Measurements from ENCODE around the gene EFCC1.
A peak's percentile ranks its signal among the peaks of the same experiment; 100 is the strongest.

Gene EFCC1

DNA sequence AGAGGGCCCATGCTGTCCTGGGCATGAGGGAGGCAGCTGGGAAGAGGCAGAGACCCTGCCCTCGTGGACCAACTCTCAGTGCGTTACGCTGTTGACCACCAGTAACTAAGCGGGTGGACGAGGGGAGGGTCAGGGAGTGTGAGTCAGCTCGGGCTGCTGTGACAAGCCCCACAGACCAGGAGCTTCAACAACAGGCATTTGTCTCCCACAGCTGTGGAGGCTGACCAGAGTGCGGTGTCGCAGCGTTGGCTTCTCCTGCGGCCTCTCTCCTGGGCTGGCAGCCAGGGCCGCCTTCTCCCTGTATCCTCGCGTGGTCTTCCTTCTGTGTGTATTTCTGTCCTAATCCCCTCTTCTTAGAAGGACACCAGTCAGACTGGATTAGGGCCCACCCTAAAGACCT, 13.0 kb downstream of the EFCC1 start:
- no peaks in the 10 kb centered on the region for H3K27me3 ChIP-seq (replicated peaks; ENCODE audit: insufficient read depth, low read length)
- no peaks in the 10 kb centered on the region for H3K9me3 ChIP-seq (replicated peaks; ENCODE audit: insufficient read depth, low read length)
- H3K36me3 ChIP-seq (replicated peaks; ENCODE audit: insufficient read depth, low read length), result no peaks in the 10 kb centered on the region
- H3K9ac ChIP-seq (ENCODE audit: low read length), result no peak overlapping the region
- TF ChIP-seq EZH2 (optimal IDR thresholded peaks at IDR 0.05; ENCODE audit: low read depth, low read length) (no peak), EZH2phosphoT487 (IDR thresholded peaks at IDR 0.05; ENCODE audit: low read length) (no peak)
- TF ChIP-seq, protein P1, sequence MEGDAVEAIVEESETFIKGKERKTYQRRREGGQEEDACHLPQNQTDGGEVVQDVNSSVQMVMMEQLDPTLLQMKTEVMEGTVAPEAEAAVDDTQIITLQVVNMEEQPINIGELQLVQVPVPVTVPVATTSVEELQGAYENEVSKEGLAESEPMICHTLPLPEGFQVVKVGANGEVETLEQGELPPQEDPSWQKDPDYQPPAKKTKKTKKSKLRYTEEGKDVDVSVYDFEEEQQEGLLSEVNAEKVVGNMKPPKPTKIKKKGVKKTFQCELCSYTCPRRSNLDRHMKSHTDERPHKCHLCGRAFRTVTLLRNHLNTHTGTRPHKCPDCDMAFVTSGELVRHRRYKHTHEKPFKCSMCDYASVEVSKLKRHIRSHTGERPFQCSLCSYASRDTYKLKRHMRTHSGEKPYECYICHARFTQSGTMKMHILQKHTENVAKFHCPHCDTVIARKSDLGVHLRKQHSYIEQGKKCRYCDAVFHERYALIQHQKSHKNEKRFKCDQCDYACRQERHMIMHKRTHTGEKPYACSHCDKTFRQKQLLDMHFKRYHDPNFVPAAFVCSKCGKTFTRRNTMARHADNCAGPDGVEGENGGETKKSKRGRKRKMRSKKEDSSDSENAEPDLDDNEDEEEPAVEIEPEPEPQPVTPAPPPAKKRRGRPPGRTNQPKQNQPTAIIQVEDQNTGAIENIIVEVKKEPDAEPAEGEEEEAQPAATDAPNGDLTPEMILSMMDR (IDR thresholded peaks at IDR 0.05; ENCODE audit: low read length), result no peak
- H3K9me2 ChIP-seq (replicated peaks; ENCODE audit: insufficient read depth, low read length), result no peaks in the 10 kb centered on the region
- no peak overlapping the region for H2AFZ ChIP-seq (ENCODE audit: low read length)
- no peaks in the 10 kb centered on the region for H4K20me1 ChIP-seq (ENCODE audit: insufficient read depth, low read length)
- no peaks in the 10 kb centered on the region for H3F3A ChIP-seq (ENCODE audit: insufficient read depth, low read length)
- H3K4me3 ChIP-seq (ENCODE audit: low read length), result no peak overlapping the region
- H3K79me2 ChIP-seq (ENCODE audit: low read length), result no peaks in the 10 kb centered on the region
- H3K27ac ChIP-seq (ENCODE audit: low read length), result no peak overlapping the region
- peaks cover 8% of the 10 kb centered on the region for H3K4me1 ChIP-seq (ENCODE audit: low read length)
- no peak for DNase-seq
- H3K4me2 ChIP-seq (ENCODE audit: low read depth, low read length), result no peak overlapping the region

DNA sequence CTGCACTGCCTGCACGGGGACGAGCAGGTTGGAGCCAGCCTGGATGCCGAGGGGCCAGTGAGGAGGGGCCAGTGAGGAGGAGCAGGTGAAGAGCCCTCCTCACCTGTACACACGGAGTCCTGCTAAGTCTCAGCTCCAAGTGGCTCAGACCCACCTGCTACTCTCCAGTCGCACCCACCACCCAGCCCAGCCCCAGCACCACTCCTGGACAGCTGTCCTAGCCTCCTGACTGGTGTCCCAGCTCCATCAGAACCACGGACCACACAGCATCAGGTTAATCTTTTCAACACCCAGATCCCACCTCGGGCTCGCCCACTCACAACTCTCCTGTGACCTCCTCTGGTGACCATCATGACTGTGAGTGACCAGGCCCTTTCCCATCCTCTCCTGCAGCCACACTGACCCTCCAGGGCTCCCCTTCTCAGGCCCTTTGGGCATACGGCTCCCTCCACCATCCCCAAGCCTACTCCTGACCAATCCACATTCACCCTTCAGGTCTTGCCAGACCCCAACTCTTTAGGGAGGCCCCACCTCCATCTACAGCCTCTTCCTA, 13.8 kb downstream of the EFCC1 start:
- Histone ChIP-seq H3K36me3 (replicated peaks; ENCODE audit: insufficient read depth, low read length) (no peaks in the 10 kb centered on the region), H3K27ac (ENCODE audit: low read length) (no peak overlapping the region), H4K20me1 (ENCODE audit: insufficient read depth, low read length) (no peaks in the 10 kb centered on the region), H3F3A (ENCODE audit: insufficient read depth, low read length) (no peaks in the 10 kb centered on the region), H3K4me2 (ENCODE audit: low read depth, low read length) (no peak overlapping the region), H3K79me2 (ENCODE audit: low read length) (no peaks in the 10 kb centered on the region), H3K4me1 (ENCODE audit: low read length) (peaks cover 8% of the 10 kb centered on the region), H3K9me2 (replicated peaks; ENCODE audit: insufficient read depth, low read length) (no peaks in the 10 kb centered on the region), H3K9ac (ENCODE audit: low read length) (no peak overlapping the region), H2AFZ (ENCODE audit: low read length) (no peak overlapping the region), H3K27me3 (replicated peaks; ENCODE audit: insufficient read depth, low read length) (no peaks in the 10 kb centered on the region), H3K9me3 (replicated peaks; ENCODE audit: insufficient read depth, low read length) (no peaks in the 10 kb centered on the region), H3K4me3 (ENCODE audit: low read length) (no peak overlapping the region)
- TF ChIP-seq EZH2phosphoT487 (IDR thresholded peaks at IDR 0.05; ENCODE audit: low read length) (no peak), EZH2 (optimal IDR thresholded peaks at IDR 0.05; ENCODE audit: low read depth, low read length) (no peak)
- TF ChIP-seq, protein P1 (IDR thresholded peaks at IDR 0.05; ENCODE audit: low read length), result no peak
- DNase-seq, result no peak

DNA sequence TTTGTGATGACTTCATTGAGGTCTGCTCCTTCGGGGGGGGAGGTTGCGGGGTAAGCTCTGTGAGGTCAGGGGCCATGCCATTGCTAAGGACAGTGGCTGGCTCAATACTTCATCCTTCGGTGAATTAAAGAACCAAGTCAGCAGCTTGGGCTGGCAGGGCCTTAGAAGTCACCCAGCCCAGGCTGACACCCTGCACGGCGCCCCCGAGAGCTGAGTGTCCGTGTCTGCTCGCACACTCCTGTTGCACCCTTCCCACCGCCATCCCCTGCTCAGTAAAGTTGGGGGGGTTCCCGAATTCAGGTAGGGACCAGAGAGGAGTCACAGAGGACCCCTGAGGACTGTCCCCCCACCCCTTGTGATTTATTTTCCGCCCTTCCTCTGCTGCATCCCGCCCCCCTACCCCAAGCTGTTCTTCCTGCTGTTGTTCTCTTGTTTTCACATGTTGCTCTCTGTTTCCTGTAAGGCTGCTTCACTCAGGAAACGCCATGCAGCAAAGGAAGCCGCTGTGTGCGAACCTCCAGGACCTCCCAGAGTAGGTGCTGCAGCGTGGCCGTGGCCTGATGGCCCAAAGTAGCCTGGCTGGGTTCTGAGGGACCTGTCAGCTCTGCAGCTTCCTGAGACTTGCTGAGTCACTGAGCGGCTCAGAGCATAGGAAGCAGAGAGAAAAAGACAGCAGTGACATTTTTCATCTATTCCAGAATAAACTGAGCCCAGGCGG, 14.4 kb downstream of the EFCC1 start:
- no peak for TF ChIP-seq EZH2 (optimal IDR thresholded peaks at IDR 0.05; ENCODE audit: low read depth, low read length)
- no peak for TF ChIP-seq EZH2phosphoT487 (IDR thresholded peaks at IDR 0.05; ENCODE audit: low read length)
- TF ChIP-seq, protein P1 (IDR thresholded peaks at IDR 0.05; ENCODE audit: low read length), result no peak
- Histone ChIP-seq H3K27ac (ENCODE audit: low read length) (no peak overlapping the region), H3K9ac (ENCODE audit: low read length) (no peak overlapping the region), H3K4me1 (ENCODE audit: low read length) (peaks cover 8% of the 10 kb centered on the region), H3K27me3 (replicated peaks; ENCODE audit: insufficient read depth, low read length) (no peaks in the 10 kb centered on the region), H3K79me2 (ENCODE audit: low read length) (no peaks in the 10 kb centered on the region), H2AFZ (ENCODE audit: low read length) (0 out of 2 replicates have a peak overlapping the region, but pooled peaks have one; percentile 15), H3K9me2 (replicated peaks; ENCODE audit: insufficient read depth, low read length) (no peaks in the 10 kb centered on the region), H3K36me3 (replicated peaks; ENCODE audit: insufficient read depth, low read length) (no peaks in the 10 kb centered on the region), H3F3A (ENCODE audit: insufficient read depth, low read length) (no peaks in the 10 kb centered on the region), H3K9me3 (replicated peaks; ENCODE audit: insufficient read depth, low read length) (no peaks in the 10 kb centered on the region), H4K20me1 (ENCODE audit: insufficient read depth, low read length) (no peaks in the 10 kb centered on the region), H3K4me2 (ENCODE audit: low read depth, low read length) (0 out of 2 replicates have a peak overlapping the region, but pooled peaks have one; percentile 11), H3K4me3 (ENCODE audit: low read length) (no peak overlapping the region)
- DNase-seq, result no peak
